ENCODE data around the gene LCOR. TPM values are rescaled to one million over a fixed set of nuclear protein-coding genes. Genes with fewer than 3 reads are reported as not detected.
A peak's percentile ranks its signal among the peaks of the same experiment; 100 is the strongest.

The LCOR gene
- total RNA-seq, 1 experiment from 2014 or later: 14.9 TPM

GRCh38 chr10:96986200-96986856 is 154.2 kb downstream of the LCOR start:
- DNase-seq (ENCODE audit: low read depth): no peak

- DNase-seq (ENCODE audit: low read depth): no peak
These were observed 155.2 kb downstream of the LCOR start for GRCh38 chr10:96987141-96987841.

- DNase-seq (ENCODE audit: low read depth): peak; percentile 11
These were observed 155.7 kb downstream of the LCOR start for GRCh38 chr10:96987842-96988175.

- DNase-seq (ENCODE audit: low read depth): no peak
These were observed 156.3 kb downstream of the LCOR start for GRCh38 chr10:96988426-96988825.

- peak; percentile 72 for DNase-seq (ENCODE audit: low read depth)
These were observed 159.3 kb downstream of the LCOR start for GRCh38 chr10:96991313-96991841.

- no peak for DNase-seq (ENCODE audit: low read depth)
These were observed 160.6 kb downstream of the LCOR start for GRCh38 chr10:96992721-96993120.

- DNase-seq (ENCODE audit: low read depth): no peak
These were observed 163.8 kb downstream of the LCOR start for GRCh38 chr10:96995851-96996250.

- no peak for DNase-seq (ENCODE audit: low read depth)
These were observed 164.3 kb downstream of the LCOR start for GRCh38 chr10:96996275-96996965.

- DNase-seq (ENCODE audit: low read depth): peak; percentile 20
These were observed 166.3 kb downstream of the LCOR start for GRCh38 chr10:96998329-96998888.

- no peak for DNase-seq (ENCODE audit: low read depth)
These were observed 167.2 kb downstream of the LCOR start for GRCh38 chr10:96999337-96999736.

- DNase-seq (ENCODE audit: low read depth): no peak
These were observed 167.9 kb downstream of the LCOR start for GRCh38 chr10:96999987-97000386.

GRCh38 chr10:97000487-97001182 is 168.5 kb downstream of the LCOR start:
- no peak for DNase-seq (ENCODE audit: low read depth)

- DNase-seq (ENCODE audit: low read depth): no peak
These were observed 169.3 kb downstream of the LCOR start for GRCh38 chr10:97001183-97001991.

GRCh38 chr10:97002670-97003069 is 170.6 kb downstream of the LCOR start:
- no peak for DNase-seq (ENCODE audit: low read depth)

GRCh38 chr10:97003151-97003803 is 171.2 kb downstream of the LCOR start:
- no peak for DNase-seq (ENCODE audit: low read depth)

- no peak for DNase-seq (ENCODE audit: low read depth)
These were observed 171.7 kb downstream of the LCOR start for GRCh38 chr10:97003804-97004201.

GRCh38 chr10:97004591-97004990 is 172.5 kb downstream of the LCOR start:
- no peak for DNase-seq (ENCODE audit: low read depth)

GRCh38 chr10:97005349-97005748 is 173.3 kb downstream of the LCOR start:
- no peak for DNase-seq (ENCODE audit: low read depth)

- no peak for DNase-seq (ENCODE audit: low read depth)
These were observed 174.3 kb downstream of the LCOR start for GRCh38 chr10:97006364-97006763.

- DNase-seq (ENCODE audit: low read depth): no peak
These were observed 175.3 kb downstream of the LCOR start for GRCh38 chr10:97007417-97007816.

All from LHCN-M2 (cell line).